ENCODE measurements around the gene LTBP4.

The LTBP4 gene

DNA sequence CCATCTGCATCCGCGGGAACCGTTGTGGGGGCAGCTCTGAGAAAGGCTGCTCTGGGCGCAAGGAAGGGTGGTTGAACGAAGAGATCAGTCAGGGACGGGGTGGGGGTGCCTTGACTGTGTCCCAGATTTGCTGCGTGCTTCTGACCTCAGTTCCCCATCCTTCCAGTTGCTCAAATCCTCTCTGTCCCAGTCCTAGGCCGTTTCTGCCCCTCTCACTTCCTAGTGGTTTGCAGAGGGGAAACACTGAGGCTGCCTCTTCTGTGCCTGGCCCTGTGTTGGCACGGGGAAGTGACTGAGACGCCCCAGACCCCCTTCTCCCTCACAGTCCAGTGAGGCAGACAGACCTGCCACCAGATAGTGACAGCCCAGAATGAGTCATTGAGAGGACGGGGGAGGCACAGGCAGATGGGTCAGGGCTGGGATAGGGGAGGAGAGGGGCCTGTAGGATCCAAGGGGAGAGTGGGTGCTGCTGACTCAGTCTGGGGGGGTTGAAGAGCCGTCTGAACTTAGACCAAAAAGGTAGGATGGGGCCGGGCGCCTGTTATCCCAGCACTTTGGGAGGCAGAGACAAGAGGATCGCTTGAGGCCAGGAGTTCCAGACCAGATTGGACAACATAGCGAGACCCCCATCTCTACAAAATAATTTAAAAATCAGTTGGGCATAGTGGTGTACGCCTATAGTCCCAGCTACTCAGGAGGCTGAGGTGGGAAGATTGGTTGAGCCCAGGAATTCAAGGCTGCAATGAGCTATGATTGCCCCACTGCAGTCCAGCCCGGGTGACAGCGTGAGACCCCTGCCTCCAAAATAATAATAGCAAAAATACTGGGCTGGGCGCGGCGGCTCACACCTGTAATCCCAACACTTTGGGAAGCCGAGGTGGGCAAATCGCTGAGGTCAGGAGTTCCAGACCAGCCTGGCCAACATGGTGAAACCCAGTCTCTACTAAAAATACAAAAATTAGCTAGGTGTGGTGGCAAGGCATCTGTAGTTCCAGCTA, 62.8 kb downstream of the LTBP4 start:
- no peak for DNase-seq (ENCODE audit: low spot score)

- DNase-seq (ENCODE audit: low spot score) = no peak
Measured at GRCh38 chr19:40666803-40667438, 65.8 kb downstream of the LTBP4 start.

- DNase-seq (ENCODE audit: low spot score) = no peak
Measured at GRCh38 chr19:40667602-40668001, 66.4 kb downstream of the LTBP4 start.

DNA sequence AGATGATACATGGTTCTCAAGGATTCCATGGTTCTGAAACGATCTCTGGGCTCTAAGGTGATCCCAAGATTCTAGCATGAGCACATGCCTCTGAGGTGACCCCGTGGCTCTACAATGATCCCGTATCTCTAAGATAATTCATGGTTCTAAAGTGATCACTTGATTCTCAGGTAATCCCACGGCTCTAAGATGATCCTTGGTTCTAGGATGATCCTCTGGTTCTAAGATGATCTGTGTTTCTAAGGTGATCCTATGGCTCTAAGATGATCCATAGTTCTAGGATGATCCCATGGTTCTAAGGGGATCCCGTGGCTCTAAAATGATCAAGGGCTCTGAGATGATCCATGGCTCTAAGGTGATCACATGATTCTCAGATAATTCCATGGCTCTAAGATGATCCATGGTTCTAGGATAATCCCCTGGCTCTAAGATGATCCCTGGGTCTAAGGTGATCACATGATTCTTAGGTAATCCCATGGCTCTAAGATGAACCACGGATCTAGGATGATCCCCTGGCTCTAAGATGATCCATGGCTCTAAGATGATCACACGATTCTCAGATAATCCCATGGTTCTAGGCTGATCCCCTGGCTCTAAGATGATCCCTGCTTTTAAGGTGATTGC, 67.9 kb downstream of the LTBP4 start:
- no peak for DNase-seq (ENCODE audit: low spot score)

GRCh38 chr19:40671404-40671803, 70.2 kb downstream of the LTBP4 start:
- no peak for DNase-seq (ENCODE audit: low spot score)

GRCh38 chr19:40672038-40672437, 70.9 kb downstream of the LTBP4 start:
- DNase-seq (ENCODE audit: low spot score) = no peak

DNA sequence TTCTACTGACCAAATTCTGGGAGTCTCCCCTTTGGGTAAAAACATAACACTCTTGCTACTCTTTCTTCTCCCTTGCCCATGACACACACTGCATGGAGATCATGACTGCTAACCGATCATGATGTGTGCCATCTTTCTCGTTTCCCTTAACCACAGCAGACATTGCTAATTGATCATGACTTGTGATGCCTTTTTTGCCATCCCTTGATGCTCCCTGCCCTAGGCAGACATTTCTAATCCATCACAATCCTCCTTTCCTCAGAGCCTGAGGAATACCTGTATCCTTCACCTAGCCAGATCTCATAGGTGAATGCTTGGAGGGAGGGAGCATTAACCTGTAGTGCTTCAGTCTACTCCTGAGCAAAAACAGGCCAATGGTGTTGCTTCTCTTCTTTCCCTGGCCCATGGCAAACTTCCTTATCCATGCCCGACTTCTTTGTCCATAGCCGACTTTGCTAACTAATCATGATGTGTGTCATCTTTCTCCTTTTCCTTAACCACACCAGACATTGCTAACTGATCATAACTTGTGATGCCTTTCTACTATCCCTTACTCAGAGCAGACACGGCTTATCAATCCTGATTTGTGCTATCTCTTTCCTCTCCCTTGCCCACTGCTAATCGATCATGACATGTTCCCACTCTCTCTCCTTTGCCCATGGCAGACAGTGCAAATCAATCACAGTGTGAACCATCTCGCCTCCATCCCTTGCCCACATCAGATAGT, 71.6 kb downstream of the LTBP4 start:
- DNase-seq (ENCODE audit: low spot score) = no peak

DNA sequence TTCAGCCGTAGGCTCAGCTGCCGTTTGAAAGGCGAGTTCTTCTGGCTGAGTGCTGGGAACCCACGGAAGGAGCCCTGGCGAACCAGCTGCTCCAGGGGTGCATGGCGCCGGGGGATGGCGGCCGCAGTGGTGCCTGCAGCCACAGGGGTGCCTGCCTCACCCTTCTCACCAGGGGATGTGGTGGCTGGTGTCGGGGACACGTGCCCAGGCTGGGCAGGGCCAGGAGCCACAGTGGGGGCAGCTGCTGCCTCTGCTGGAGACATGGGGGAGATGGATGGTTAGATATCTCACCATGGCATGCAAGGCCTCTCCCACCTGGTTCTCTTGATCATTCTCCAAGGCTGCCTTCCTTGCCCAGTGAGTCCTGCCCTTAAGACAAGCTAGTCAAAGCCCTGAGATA, 72.2 kb downstream of the LTBP4 start:
- DNase-seq (ENCODE audit: low spot score) = no peak

DNA sequence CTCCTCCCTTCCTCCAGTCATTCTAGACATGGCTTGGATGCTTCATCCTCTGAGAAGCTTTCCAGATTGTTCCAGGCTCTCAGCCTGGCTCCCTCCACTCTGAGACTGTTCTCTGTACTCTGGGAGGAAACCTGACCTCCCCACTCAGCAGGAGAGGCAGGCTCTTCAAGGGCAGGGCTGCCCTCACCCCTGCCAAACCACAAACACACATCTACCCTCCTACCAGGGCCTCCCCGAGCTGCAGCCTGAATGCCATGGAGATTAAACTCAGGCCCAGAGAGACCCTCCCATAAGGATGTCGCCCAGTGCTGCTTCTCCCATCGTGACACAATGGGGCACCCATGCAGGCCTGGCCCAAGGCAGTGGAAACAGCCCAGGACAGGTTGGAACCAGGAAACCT, 73.1 kb downstream of the LTBP4 start:
- no peak for DNase-seq (ENCODE audit: low spot score)

DNA sequence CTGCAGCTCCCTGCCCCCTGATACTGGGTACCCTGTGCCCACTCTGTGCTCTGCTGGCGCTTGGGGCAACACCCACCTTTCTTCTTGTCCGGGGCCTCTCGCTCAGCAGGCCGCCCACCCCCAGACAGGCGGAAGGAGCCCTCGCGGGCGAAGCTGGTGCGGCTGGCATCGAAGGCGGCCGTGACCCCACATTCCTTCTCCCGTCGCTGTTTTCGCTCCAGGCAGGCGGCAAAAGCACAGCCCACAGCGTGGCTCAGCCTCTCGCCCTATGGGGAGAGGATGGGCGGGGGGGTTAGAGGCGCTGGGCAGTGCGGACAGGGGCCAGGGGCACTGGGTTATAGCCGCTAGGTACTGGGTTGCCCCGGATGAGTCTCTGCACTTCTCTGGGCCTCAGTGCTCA, 76.0 kb downstream of the LTBP4 start:
- DNase-seq (ENCODE audit: low spot score) = no peak

All from activated CD4-positive, alpha-beta T cell treated with anti-CD3 and anti-CD28 coated beads, Interleukin-2, Interleukin-4, amounts not matched to agents 100 ng/mL and 50 ng/mL, durations not matched to agents 16 hours and 8 hours (primary cell).